ENCODE measurements around the gene ALDH1L1. TPM values are rescaled to one million over a fixed set of nuclear protein-coding genes. Genes with fewer than 3 reads are reported as not detected.
"Not testable (repeated sequence)": the region's sequence is repeated elsewhere in the genome, so short reads cannot be mapped to it uniquely, and the experiment has no call there.

The ALDH1L1 gene
- total RNA-seq, 8 experiments from 2014 or later = 0.27 to 7.8 (median 0.75) TPM

- peaks cover 5 to 8% of the 10 kb centered on the region in 2 donors for H3K4me1 ChIP-seq (replicated peaks in 1 of 2)
- in situ Hi-C loops (cut with MboI; ENCODE audit: low pct_unique_long_range_greater_than_20kb in 2 of 9, low sequenced_read_pairs in 9 of 9, unreplicated experiment in 9 of 9) = no loop called here
- peak overlapping the region; percentile 60 to 95 (median 77) for H3K4me3 ChIP-seq
- H3K27ac ChIP-seq = peak overlapping the region; percentile 77 to 81
- ATAC-seq (replicated peaks in 6 of 8) = peak; percentile 59 to 82 (median 80)
- WGBS, 10 experiments = 0% methylated on average over 1 to 5 of the region's 30 CpGs; no CpG with 5 or more reads in 7 of the 10 experiments
Measured at GRCh38 chr3:126083511-126083912, 96.9 kb downstream of the ALDH1L1 start.

- in situ Hi-C loops (cut with MboI; ENCODE audit: low pct_unique_long_range_greater_than_20kb in 2 of 9, low sequenced_read_pairs in 9 of 9, unreplicated experiment in 9 of 9) = no loop called here
- ATAC-seq (replicated peaks in 6 of 8) = no peak
- WGBS, 10 experiments = 0 to 60% (median 37%) methylated on average over 1 to 3 of the region's 3 CpGs; no CpG with 5 or more reads in 2 of the 10 experiments
- Histone ChIP-seq H3K4me1 (replicated peaks in 1 of 2) (peaks cover 5 to 8% of the 10 kb centered on the region in 2 donors), H3K27ac (peak overlapping the region in 1 of 2 donors; percentile 77), H3K4me3 (peak overlapping the region; percentile 60 to 95 (median 77))
Measured at GRCh38 chr3:126083138-126083445, 97.3 kb downstream of the ALDH1L1 start.

GRCh38 chr3:126082362-126083137 is 97.8 kb downstream of the ALDH1L1 start:
- in situ Hi-C loops (cut with MboI; ENCODE audit: low pct_unique_long_range_greater_than_20kb in 2 of 9, low sequenced_read_pairs in 9 of 9, unreplicated experiment in 9 of 9) = no loop called here
- WGBS, 10 experiments = 83 to 100% (median 98%) methylated on average over 1 to 4 of the region's 15 CpGs; no CpG with 5 or more reads in 6 of the 10 experiments
- Histone ChIP-seq H3K4me1 (replicated peaks in 1 of 2) (peaks cover 5 to 8% of the 10 kb centered on the region in 2 donors), H3K4me3 (peak overlapping the region in 4 of 5 donors; percentile 60 to 95 (median 84)), H3K27ac (no peak overlapping the region)
- ATAC-seq (replicated peaks in 6 of 8) = no peak

- H3K4me1 ChIP-seq (replicated peaks in 1 of 2) = peaks cover 5 to 8% of the 10 kb centered on the region in 2 donors
- 75 to 93% (median 83%) methylated on average over 3 to 7 of the region's 9 CpGs; no CpG with 5 or more reads in 7 of the 10 experiments for WGBS, 10 experiments
- ATAC-seq (replicated peaks in 6 of 8) = peak in 2 of 8 experiments; percentile 39 to 43
- H3K27ac ChIP-seq = no peak overlapping the region
- no peak overlapping the region for H3K4me3 ChIP-seq
- in situ Hi-C loops (cut with MboI; ENCODE audit: low pct_unique_long_range_greater_than_20kb in 2 of 9, low sequenced_read_pairs in 9 of 9, unreplicated experiment in 9 of 9) = no loop called here
Measured at GRCh38 chr3:126081618-126082361, 98.6 kb downstream of the ALDH1L1 start.

GRCh38 chr3:126080970-126081369 is 99.4 kb downstream of the ALDH1L1 start:
- Histone ChIP-seq H3K27ac (no peak overlapping the region), H3K4me1 (replicated peaks in 1 of 2) (peaks cover 5 to 6% of the 10 kb centered on the region in 2 donors), H3K4me3 (no peak overlapping the region)
- 67 to 100% (median 96%) methylated on average over 2 to 5 of the region's 5 CpGs; no CpG with 5 or more reads in 1 of the 10 experiments for WGBS, 10 experiments
- in situ Hi-C loops (cut with MboI; ENCODE audit: low pct_unique_long_range_greater_than_20kb in 2 of 9, low sequenced_read_pairs in 9 of 9, unreplicated experiment in 9 of 9) = no loop called here
- no peak for ATAC-seq (replicated peaks in 6 of 8)

GRCh38 chr3:126078866-126079265 is 101.5 kb downstream of the ALDH1L1 start:
- in situ Hi-C loops (cut with MboI; ENCODE audit: low pct_unique_long_range_greater_than_20kb in 2 of 9, low sequenced_read_pairs in 9 of 9, unreplicated experiment in 9 of 9) = no loop called here
- H3K4me1 ChIP-seq (replicated peaks in 1 of 2) = peaks cover 0 to 5% of the 10 kb centered on the region in 2 donors
- 43 to 100% (median 65%) methylated on average over 1 to 3 of the region's 4 CpGs; no CpG with 5 or more reads in 4 of the 10 experiments for WGBS, 10 experiments
- no peak overlapping the region for H3K27ac ChIP-seq
- peak in 1 of 8 experiments; percentile 49 for ATAC-seq (replicated peaks in 6 of 8)
- H3K4me3 ChIP-seq = no peak overlapping the region

GRCh38 chr3:126077754-126078153 is 102.6 kb downstream of the ALDH1L1 start:
- no peak for ATAC-seq (replicated peaks in 6 of 8)
- Histone ChIP-seq H3K27ac (no peak overlapping the region), H3K4me1 (replicated peaks in 1 of 2) (peaks cover 0 to under 1% of the 10 kb centered on the region in 2 donors), H3K4me3 (no peak overlapping the region)
- in situ Hi-C loops (cut with MboI; ENCODE audit: low pct_unique_long_range_greater_than_20kb in 2 of 9, low sequenced_read_pairs in 9 of 9, unreplicated experiment in 9 of 9) = no loop called here
- WGBS, 10 experiments = 97 to 100% methylated on average over 5 to 9 of the region's 11 CpGs; no CpG with 5 or more reads in 8 of the 10 experiments

- ATAC-seq (replicated peaks in 6 of 8) = no peak
- no peak overlapping the region for H3K4me3 ChIP-seq
- in situ Hi-C loops (cut with MboI; ENCODE audit: low pct_unique_long_range_greater_than_20kb in 2 of 9, low sequenced_read_pairs in 9 of 9, unreplicated experiment in 9 of 9) = no loop called here
- H3K27ac ChIP-seq = no peak overlapping the region
- H3K4me1 ChIP-seq (replicated peaks in 1 of 2) = no peaks in the 10 kb centered on the region
Measured at GRCh38 chr3:126076140-126076539, 104.2 kb downstream of the ALDH1L1 start.

GRCh38 chr3:126070146-126070545 is 110.2 kb downstream of the ALDH1L1 start:
- no peaks in the 10 kb centered on the region for H3K4me1 ChIP-seq (replicated peaks in 1 of 2)
- H3K27ac ChIP-seq = no peak overlapping the region
- in situ Hi-C loops (cut with MboI; ENCODE audit: low pct_unique_long_range_greater_than_20kb in 2 of 9, low sequenced_read_pairs in 9 of 9, unreplicated experiment in 9 of 9) = no loop called here
- no peak for ATAC-seq (replicated peaks in 6 of 8)
- WGBS, 10 experiments = 40 to 100% (median 88%) methylated on average over 1 to 7 of the region's 10 CpGs; no CpG with 5 or more reads in 3 of the 10 experiments
- H3K4me3 ChIP-seq = no peak overlapping the region

GRCh38 chr3:126067959-126068358 is 112.4 kb downstream of the ALDH1L1 start:
- no peak for ATAC-seq (replicated peaks in 6 of 8)
- Histone ChIP-seq H3K27ac (no peak overlapping the region), H3K4me1 (replicated peaks in 1 of 2) (no peaks in the 10 kb centered on the region), H3K4me3 (no peak overlapping the region)
- in situ Hi-C loops (cut with MboI; ENCODE audit: low pct_unique_long_range_greater_than_20kb in 2 of 9, low sequenced_read_pairs in 9 of 9, unreplicated experiment in 9 of 9) = no loop called here
- WGBS, 10 experiments = 50 to 100% (median 80%) methylated on average over 1 to 4 of the region's 8 CpGs; no CpG with 5 or more reads in 3 of the 10 experiments

GRCh38 chr3:126066676-126067075 is 113.7 kb downstream of the ALDH1L1 start:
- H3K4me3 ChIP-seq; H3K4me1 ChIP-seq (replicated peaks in 1 of 2); H3K27ac ChIP-seq; in situ Hi-C loops (cut with MboI; ENCODE audit: low pct_unique_long_range_greater_than_20kb in 2 of 9, low sequenced_read_pairs in 9 of 9, unreplicated experiment in 9 of 9): not testable (repeated sequence)
- 79 to 100% (median 83%) methylated on average over 1 to 6 of the region's 6 CpGs; no CpG with 5 or more reads in 1 of the 10 experiments for WGBS, 10 experiments
- ATAC-seq (replicated peaks in 6 of 8) = peak in 1 of 8 experiments; percentile 24

- Histone ChIP-seq H3K27ac (no peak overlapping the region), H3K4me1 (replicated peaks in 1 of 2) (no peaks in the 10 kb centered on the region), H3K4me3 (no peak overlapping the region)
- WGBS, 10 experiments = 60 to 100% (median 67%) methylated on average over 1 to 2 of the region's 3 CpGs; no CpG with 5 or more reads in 3 of the 10 experiments
- in situ Hi-C loops (cut with MboI; ENCODE audit: low pct_unique_long_range_greater_than_20kb in 2 of 9, low sequenced_read_pairs in 9 of 9, unreplicated experiment in 9 of 9) = no loop called here
- no peak for ATAC-seq (replicated peaks in 6 of 8)
Measured at GRCh38 chr3:126065876-126066275, 114.5 kb downstream of the ALDH1L1 start.

GRCh38 chr3:126064627-126065258 is 115.6 kb downstream of the ALDH1L1 start:
- ATAC-seq (replicated peaks in 6 of 8) = peak in 2 of 8 experiments; percentile 28 to 81
- 20 to 87% (median 76%) methylated on average over 1 to 8 of the region's 10 CpGs; no CpG with 5 or more reads in 3 of the 10 experiments for WGBS, 10 experiments
- H3K4me3 ChIP-seq = no peak overlapping the region

More at GRCh38 chr3:126064627-126065258, 115.6 kb downstream of the ALDH1L1 start:
- in situ Hi-C loops (cut with MboI; ENCODE audit: low pct_unique_long_range_greater_than_20kb in 2 of 9, low sequenced_read_pairs in 9 of 9, unreplicated experiment in 9 of 9) = no loop called here
- Histone ChIP-seq H3K27ac (no peak overlapping the region), H3K4me1 (replicated peaks in 1 of 2) (no peaks in the 10 kb centered on the region)
